ENCODE data around the gene HLF.

HLF gene

GRCh38 chr17:55332296-55333041, 67.7 kb downstream of the HLF start:
- Mint-ChIP-seq H3K4me1 (ENCODE audit: low read depth in 2 of 2) (peaks cover 0 to 5% of the 10 kb centered on the region in 2 donors), H3K4me3 (no peak overlapping the region)

GRCh38 chr17:55334285-55334684, 69.5 kb downstream of the HLF start:
- no peak overlapping the region for H3K4me3 Mint-ChIP-seq
- no peaks in the 10 kb centered on the region for H3K36me3 Mint-ChIP-seq (ENCODE audit: insufficient read depth)
- no peak for ATAC-seq (replicated peaks)
- DNase-seq, result no peak
- H3K27me3 Mint-ChIP-seq, result peaks cover 20 to 34% of the 10 kb centered on the region in 2 donors
- H3K4me1 Mint-ChIP-seq (ENCODE audit: low read depth in 2 of 2), result peaks cover 0 to 5% of the 10 kb centered on the region in 2 donors
- no peaks in the 10 kb centered on the region for H3K9me3 Mint-ChIP-seq
- no peak overlapping the region for H3K27ac Mint-ChIP-seq

More at GRCh38 chr17:55332296-55333041, 67.7 kb downstream of the HLF start:
- no peaks in the 10 kb centered on the region for H3K9me3 Mint-ChIP-seq
- ATAC-seq (replicated peaks), result no peak
- H3K27me3 Mint-ChIP-seq, result peaks cover 21 to 22% of the 10 kb centered on the region in 2 donors
- no peak overlapping the region for H3K27ac Mint-ChIP-seq
- no peak for DNase-seq
- no peaks in the 10 kb centered on the region for H3K36me3 Mint-ChIP-seq (ENCODE audit: insufficient read depth)

GRCh38 chr17:55334881-55335540, 70.3 kb downstream of the HLF start:
- DNase-seq (no peak), ATAC-seq (replicated peaks) (no peak)
- Mint-ChIP-seq H3K27me3 (peaks cover 26 to 42% of the 10 kb centered on the region in 2 donors), H3K36me3 (ENCODE audit: insufficient read depth) (no peaks in the 10 kb centered on the region), H3K4me1 (ENCODE audit: low read depth in 2 of 2) (peaks cover 0 to 5% of the 10 kb centered on the region in 2 donors), H3K4me3 (no peak overlapping the region), H3K27ac (no peak overlapping the region), H3K9me3 (no peaks in the 10 kb centered on the region)

GRCh38 chr17:55335625-55336024, 70.9 kb downstream of the HLF start:
- H3K4me3 Mint-ChIP-seq, result no peak overlapping the region
- H3K27ac Mint-ChIP-seq, result no peak overlapping the region
- ATAC-seq (replicated peaks), result no peak
- H3K27me3 Mint-ChIP-seq, result peaks cover 27 to 47% of the 10 kb centered on the region in 2 donors
- H3K4me1 Mint-ChIP-seq (ENCODE audit: low read depth in 2 of 2), result peaks cover 0 to 7% of the 10 kb centered on the region in 2 donors
- H3K36me3 Mint-ChIP-seq (ENCODE audit: insufficient read depth), result no peaks in the 10 kb centered on the region
- no peak for DNase-seq
- no peaks in the 10 kb centered on the region for H3K9me3 Mint-ChIP-seq

- Mint-ChIP-seq H3K4me3 (no peak overlapping the region), H3K27ac (no peak overlapping the region), H3K27me3 (peaks cover 28 to 47% of the 10 kb centered on the region in 2 donors), H3K4me1 (ENCODE audit: low read depth in 2 of 2) (peaks cover 0 to 7% of the 10 kb centered on the region in 2 donors), H3K36me3 (ENCODE audit: insufficient read depth) (no peaks in the 10 kb centered on the region), H3K9me3 (no peaks in the 10 kb centered on the region)
- DNase-seq, result no peak
- ATAC-seq (replicated peaks), result no peak
Observed at GRCh38 chr17:55336426-55336825, 71.7 kb downstream of the HLF start.

GRCh38 chr17:55340176-55340575, 75.4 kb downstream of the HLF start:
- peaks cover 25 to 43% of the 10 kb centered on the region in 2 donors for H3K27me3 Mint-ChIP-seq
- no peak for DNase-seq
- H3K9me3 Mint-ChIP-seq, result peaks cover 0 to under 1% of the 10 kb centered on the region in 2 donors
- no peak overlapping the region for H3K27ac Mint-ChIP-seq
- H3K4me3 Mint-ChIP-seq, result no peak overlapping the region
- no peak for ATAC-seq (replicated peaks)
- H3K36me3 Mint-ChIP-seq (ENCODE audit: insufficient read depth), result no peaks in the 10 kb centered on the region
- H3K4me1 Mint-ChIP-seq (ENCODE audit: low read depth in 2 of 2), result peaks cover 10 to 23% of the 10 kb centered on the region in 2 donors

GRCh38 chr17:55340686-55341085, 75.9 kb downstream of the HLF start:
- ATAC-seq (replicated peaks) (no peak), DNase-seq (no peak)
- H3K9me3 Mint-ChIP-seq, result peaks cover 0 to 5% of the 10 kb centered on the region in 2 donors
- H3K4me1 Mint-ChIP-seq (ENCODE audit: low read depth in 2 of 2), result peaks cover 15 to 28% of the 10 kb centered on the region in 2 donors
- no peak overlapping the region for H3K27ac Mint-ChIP-seq
- peaks cover 20 to 38% of the 10 kb centered on the region in 2 donors for H3K27me3 Mint-ChIP-seq
- H3K4me3 Mint-ChIP-seq, result no peak overlapping the region
- no peaks in the 10 kb centered on the region for H3K36me3 Mint-ChIP-seq (ENCODE audit: insufficient read depth)

- Mint-ChIP-seq H3K9me3 (peaks cover 0 to 7% of the 10 kb centered on the region in 2 donors), H3K36me3 (ENCODE audit: insufficient read depth) (no peaks in the 10 kb centered on the region), H3K4me1 (ENCODE audit: low read depth in 2 of 2) (peaks cover 15 to 28% of the 10 kb centered on the region in 2 donors), H3K4me3 (no peak overlapping the region), H3K27me3 (peaks cover 18 to 30% of the 10 kb centered on the region in 2 donors), H3K27ac (no peak overlapping the region)
- DNase-seq (no peak), ATAC-seq (replicated peaks) (no peak)
Observed at GRCh38 chr17:55341432-55341831, 76.7 kb downstream of the HLF start.

GRCh38 chr17:55342800-55343585, 78.2 kb downstream of the HLF start:
- H3K27me3 Mint-ChIP-seq, result peaks cover 18 to 26% of the 10 kb centered on the region in 2 donors
- H3K4me3 Mint-ChIP-seq, result peak overlapping the region in 1 of 2 donors; percentile 48
- H3K9me3 Mint-ChIP-seq, result peaks cover 0 to 7% of the 10 kb centered on the region in 2 donors
- H3K36me3 Mint-ChIP-seq (ENCODE audit: insufficient read depth), result no peaks in the 10 kb centered on the region
- ATAC-seq (replicated peaks) (no peak), DNase-seq (no peak)
- H3K4me1 Mint-ChIP-seq (ENCODE audit: low read depth in 2 of 2), result peaks cover 15 to 28% of the 10 kb centered on the region in 2 donors
- H3K27ac Mint-ChIP-seq, result peak overlapping the region; percentile 18 to 87

- ATAC-seq (replicated peaks) (no peak), DNase-seq (no peak)
- peak overlapping the region in 1 of 2 donors; percentile 26 for H3K4me3 Mint-ChIP-seq
- H3K27ac Mint-ChIP-seq, result peak overlapping the region; percentile 18 to 87
- no peaks in the 10 kb centered on the region for H3K36me3 Mint-ChIP-seq (ENCODE audit: insufficient read depth)
- H3K4me1 Mint-ChIP-seq (ENCODE audit: low read depth in 2 of 2), result peaks cover 19 to 32% of the 10 kb centered on the region in 2 donors
- peaks cover 0 to 7% of the 10 kb centered on the region in 2 donors for H3K9me3 Mint-ChIP-seq
- H3K27me3 Mint-ChIP-seq, result peaks cover 16 to 17% of the 10 kb centered on the region in 2 donors
Observed at GRCh38 chr17:55343900-55344513, 79.2 kb downstream of the HLF start.

- ATAC-seq (replicated peaks), result peak; percentile 19
- Mint-ChIP-seq H3K4me1 (ENCODE audit: low read depth in 2 of 2) (peaks cover 19 to 32% of the 10 kb centered on the region in 2 donors), H3K4me3 (no peak overlapping the region), H3K9me3 (peaks cover 0 to 7% of the 10 kb centered on the region in 2 donors), H3K27ac (peak overlapping the region; percentile 18 to 87), H3K27me3 (peaks cover 10 to 12% of the 10 kb centered on the region in 2 donors), H3K36me3 (ENCODE audit: insufficient read depth) (no peaks in the 10 kb centered on the region)
- no peak for DNase-seq
Observed at GRCh38 chr17:55344514-55344997, 79.8 kb downstream of the HLF start.

GRCh38 chr17:55345132-55345531, 80.4 kb downstream of the HLF start:
- no peak overlapping the region for H3K4me3 Mint-ChIP-seq
- peaks cover 19 to 31% of the 10 kb centered on the region in 2 donors for H3K4me1 Mint-ChIP-seq (ENCODE audit: low read depth in 2 of 2)
- peaks cover 4 to 6% of the 10 kb centered on the region in 2 donors for H3K27me3 Mint-ChIP-seq
- no peaks in the 10 kb centered on the region for H3K36me3 Mint-ChIP-seq (ENCODE audit: insufficient read depth)
- no peak for ATAC-seq (replicated peaks)
- peak overlapping the region; percentile 18 to 87 for H3K27ac Mint-ChIP-seq
- H3K9me3 Mint-ChIP-seq, result peaks cover 0 to 7% of the 10 kb centered on the region in 2 donors
- no peak for DNase-seq

- Mint-ChIP-seq H3K4me1 (ENCODE audit: low read depth in 2 of 2) (peaks cover 19 to 30% of the 10 kb centered on the region in 2 donors), H3K9me3 (peaks cover 0 to 7% of the 10 kb centered on the region in 2 donors), H3K27ac (no peak overlapping the region)
Observed at GRCh38 chr17:55346658-55347057, 81.9 kb downstream of the HLF start.

More at GRCh38 chr17:55346658-55347057, 81.9 kb downstream of the HLF start:
- Mint-ChIP-seq H3K27me3 (no peaks in the 10 kb centered on the region), H3K4me3 (no peak overlapping the region), H3K36me3 (ENCODE audit: insufficient read depth) (no peaks in the 10 kb centered on the region)
- DNase-seq (no peak), ATAC-seq (replicated peaks) (no peak)
